ENCODE measurements around the gene SHROOM3. TPM values are rescaled to one million over a fixed set of nuclear protein-coding genes. Genes with fewer than 3 reads are reported as not detected.

Gene SHROOM3
- polyA plus RNA-seq, 2 of the 4 experiments (the other 2 are of a cell fraction) = 2.8 to 5.1 TPM

GRCh38 chr4:76795243-76795642 is 360.2 kb downstream of the SHROOM3 start (continued):
- no peak for TF ChIP-seq EHF (CRISPR knock-in tag; IDR thresholded peaks at IDR 0.05)
- TF ChIP-seq HOXB5 (CRISPR knock-in tag; IDR thresholded peaks at IDR 0.05) = no peak
- no peak for TF ChIP-seq POLR2AphosphoS2 (conservative IDR thresholded peaks at IDR 0.05; ENCODE audit: low read length)

DNA sequence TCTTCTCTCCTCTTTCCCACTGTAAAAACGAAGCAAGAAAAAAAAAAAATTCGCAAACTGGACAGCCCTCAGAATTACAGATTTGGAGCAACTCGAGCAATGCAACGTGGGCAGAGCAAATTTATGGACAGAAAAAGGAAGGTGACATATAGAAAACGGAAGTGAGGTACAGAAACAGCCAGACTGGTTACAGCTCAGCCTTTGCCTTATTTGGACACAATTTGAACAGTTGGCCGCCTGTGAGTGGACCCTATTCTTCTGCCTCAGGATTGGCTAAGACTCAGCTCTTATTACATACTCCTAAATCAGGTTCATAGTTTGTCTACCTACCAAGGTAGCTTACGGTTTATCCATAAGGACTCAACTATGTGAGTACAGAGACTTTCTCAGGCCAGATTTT is 364.1 kb downstream of the SHROOM3 start:
- 50% methylated on average over 7 of the region's 7 CpGs for WGBS (ENCODE audit: missing lambda C conversion rate)
- no peak overlapping the region for H3K4me3 ChIP-seq
- FAIRE-seq (no peak), DNase-seq (ENCODE audit: low read depth in 1 of 2, low spot score in 1 of 2) (no peak), ATAC-seq (no peak)
- TF ChIP-seq HOXB13 (CRISPR knock-in tag; IDR thresholded peaks at IDR 0.05; ENCODE audit: low read depth) (no peak), FOXS1 (CRISPR knock-in tag; IDR thresholded peaks at IDR 0.05) (no peak), PBX3 (IDR thresholded peaks at IDR 0.05) (no peak), KDM5A (IDR thresholded peaks at IDR 0.05) (no peak), KDM1A (IDR thresholded peaks at IDR 0.05; ENCODE audit: low read depth) (no peak), NR3C1 (IDR thresholded peaks at IDR 0.05) (no peak), JUN (IDR thresholded peaks at IDR 0.05) (no peak), ZSCAN20 (CRISPR knock-in tag; IDR thresholded peaks at IDR 0.05) (no peak), GATA3 (IDR thresholded peaks at IDR 0.05; ENCODE audit: borderline replicate concordance) (no peak), ESRRA (IDR thresholded peaks at IDR 0.05; ENCODE audit: borderline replicate concordance, low read length) (no peak), CEBPB (IDR thresholded peaks at IDR 0.05) (no peak), SREBF2 (IDR thresholded peaks at IDR 0.05) (no peak), HMGXB4 (CRISPR knock-in tag; IDR thresholded peaks at IDR 0.05; ENCODE audit: borderline replicate concordance) (no peak)
- TF ChIP-seq, protein P1, sequence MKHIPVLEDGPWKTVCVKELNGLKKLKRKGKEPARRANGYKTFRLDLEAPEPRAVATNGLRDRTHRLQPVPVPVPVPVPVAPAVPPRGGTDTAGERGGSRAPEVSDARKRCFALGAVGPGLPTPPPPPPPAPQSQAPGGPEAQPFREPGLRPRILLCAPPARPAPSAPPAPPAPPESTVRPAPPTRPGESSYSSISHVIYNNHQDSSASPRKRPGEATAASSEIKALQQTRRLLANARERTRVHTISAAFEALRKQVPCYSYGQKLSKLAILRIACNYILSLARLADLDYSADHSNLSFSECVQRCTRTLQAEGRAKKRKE (CRISPR knock-in tag; IDR thresholded peaks at IDR 0.05; ENCODE audit: low read depth) = no peak
- TF ChIP-seq, protein P2, sequence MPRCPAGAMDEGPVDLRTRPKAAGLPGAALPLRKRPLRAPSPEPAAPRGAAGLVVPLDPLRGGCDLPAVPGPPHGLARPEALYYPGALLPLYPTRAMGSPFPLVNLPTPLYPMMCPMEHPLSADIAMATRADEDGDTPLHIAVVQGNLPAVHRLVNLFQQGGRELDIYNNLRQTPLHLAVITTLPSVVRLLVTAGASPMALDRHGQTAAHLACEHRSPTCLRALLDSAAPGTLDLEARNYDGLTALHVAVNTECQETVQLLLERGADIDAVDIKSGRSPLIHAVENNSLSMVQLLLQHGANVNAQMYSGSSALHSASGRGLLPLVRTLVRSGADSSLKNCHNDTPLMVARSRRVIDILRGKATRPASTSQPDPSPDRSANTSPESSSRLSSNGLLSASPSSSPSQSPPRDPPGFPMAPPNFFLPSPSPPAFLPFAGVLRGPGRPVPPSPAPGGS (IDR thresholded peaks at IDR 0.05) = no peak
- no peaks in the 10 kb centered on the region for H3K9me3 ChIP-seq
- peaks cover 4% of the 10 kb centered on the region; the same call in 1 of the 3 replicates for H3K4me1 ChIP-seq
- CTCF ChIA-PET = no interaction called here
- H3K4me2 ChIP-seq = no peak overlapping the region
- POLR2A ChIA-PET = no interaction called here
- no peak overlapping the region for H3K27ac ChIP-seq

GRCh38 chr4:76799718-76800117 is 364.7 kb downstream of the SHROOM3 start:
- no peak overlapping the region for H3K4me3 ChIP-seq
- H3K4me1 ChIP-seq = peaks cover 4% of the 10 kb centered on the region; the same call in 1 of the 3 replicates
- DNase-seq (ENCODE audit: low read depth in 1 of 2, low spot score in 1 of 2) (no peak), FAIRE-seq (no peak), ATAC-seq (no peak)
- TF ChIP-seq POLR2A (IDR thresholded peaks at IDR 0.05; ENCODE audit: low read length) = no peak
- TF ChIP-seq PBX3 (IDR thresholded peaks at IDR 0.05) = no peak
- no peak for TF ChIP-seq MYC (IDR thresholded peaks at IDR 0.05; ENCODE audit: borderline replicate concordance, low read length)
- no peak for TF ChIP-seq CBX2 (IDR thresholded peaks at IDR 0.05; ENCODE audit: borderline replicate concordance, low read depth)
- TF ChIP-seq ZNF302 (CRISPR knock-in tag; IDR thresholded peaks at IDR 0.05) = no peak
- TF ChIP-seq MAZ (IDR thresholded peaks at IDR 0.05; ENCODE audit: borderline replicate concordance, low read depth, low read length) = no peak
- TF ChIP-seq USF2 (IDR thresholded peaks at IDR 0.05) = no peak
- TF ChIP-seq JUN (IDR thresholded peaks at IDR 0.05) = no peak
- no peak for TF ChIP-seq ZSCAN20 (CRISPR knock-in tag; IDR thresholded peaks at IDR 0.05)
- TF ChIP-seq, protein P2 (IDR thresholded peaks at IDR 0.05) = no peak
- TF ChIP-seq HOXB5 (CRISPR knock-in tag; IDR thresholded peaks at IDR 0.05) = no peak
- TF ChIP-seq TP53 (CRISPR knock-in tag; IDR thresholded peaks at IDR 0.05) = no peak
- TF ChIP-seq NR3C1 (IDR thresholded peaks at IDR 0.05) = no peak
- no peak for TF ChIP-seq KDM1A (IDR thresholded peaks at IDR 0.05; ENCODE audit: low read depth)
- TF ChIP-seq CEBPB (IDR thresholded peaks at IDR 0.05) = no peak
- ChIA-PET CTCF (no interaction called here), POLR2A (no interaction called here)
- H3K27ac ChIP-seq = no peak overlapping the region
- H3K9me3 ChIP-seq = no peaks in the 10 kb centered on the region
- no peak overlapping the region for H3K4me2 ChIP-seq
